NCI-H1694 (cell line): ENCODE measurements around the gene NCOA5.

Experiments used
- DNase-seq: peaks from one replicate; lab custom pipeline; 2025; lab: John Stamatoyannopoulos, UW

NCOA5 gene

GRCh38 chr20:46089417-46090388 is at the start of gene NCOA5:
NCOA5 (minus strand) TSS chr20:46089962; CDS start chr20:46079424, 10,538 bp downstream.
- DNase-seq, result peak; percentile 81

DNA sequence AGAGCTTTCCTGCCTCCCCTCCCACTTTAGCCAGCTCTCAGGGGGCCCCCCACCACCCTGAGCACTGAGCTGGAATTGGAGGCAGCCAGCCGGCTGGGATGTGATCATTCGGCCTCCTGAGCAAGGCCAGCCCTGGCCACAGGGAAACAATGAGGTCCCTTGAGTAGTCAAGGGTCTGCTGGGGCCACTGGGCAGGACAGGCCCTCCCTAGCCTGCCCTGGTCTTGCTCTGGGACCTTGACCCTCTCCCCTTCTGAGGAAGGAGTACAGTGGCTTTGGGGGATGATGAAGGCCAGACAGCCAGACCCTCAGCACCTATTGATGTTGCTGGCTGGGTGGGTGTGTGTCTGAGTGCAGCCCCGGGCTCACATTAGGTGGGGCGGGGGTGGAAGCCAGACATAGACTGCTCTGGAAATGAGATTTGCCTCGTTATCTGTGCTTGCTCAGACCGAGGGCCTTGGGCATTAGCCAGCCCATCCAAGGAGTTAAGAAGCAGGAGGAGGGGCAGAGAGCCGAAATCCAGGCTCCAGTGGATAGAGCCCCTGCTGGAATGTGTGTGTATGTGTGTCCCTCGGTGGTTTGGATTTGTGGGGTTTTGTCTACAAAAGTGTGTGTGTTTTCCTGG is 49.6 kb upstream of the NCOA5 start:
- no peak for DNase-seq

- no peak for DNase-seq
Measured at GRCh38 chr20:46137816-46138215, 48.1 kb upstream of the NCOA5 start.

GRCh38 chr20:46135856-46136633 is 46.3 kb upstream of the NCOA5 start:
- no peak for DNase-seq

- no peak for DNase-seq
Measured at GRCh38 chr20:46134716-46135115, 45.0 kb upstream of the NCOA5 start.

- DNase-seq, result no peak
Measured at GRCh38 chr20:46133886-46134654, 44.3 kb upstream of the NCOA5 start.

DNA sequence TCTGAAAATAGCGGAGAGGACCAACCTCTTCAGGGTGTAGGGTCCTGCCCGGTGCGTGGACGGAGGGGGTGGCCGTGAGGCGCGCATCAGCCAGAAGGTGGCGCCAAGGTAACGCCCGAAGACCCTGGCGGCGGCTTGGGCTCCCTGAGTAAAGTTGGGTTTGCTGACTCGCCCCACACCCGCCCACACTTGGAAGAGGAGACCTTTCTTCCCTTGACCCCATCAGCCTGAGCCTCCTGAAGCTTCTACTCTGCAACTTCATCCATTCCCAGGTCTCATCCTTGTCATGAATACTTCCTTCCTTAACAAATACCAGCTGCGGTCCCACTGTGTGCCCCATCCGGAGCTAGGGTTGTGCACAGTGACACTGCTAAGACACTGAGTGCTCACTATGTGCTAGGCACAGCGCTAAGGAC is 43.0 kb upstream of the NCOA5 start:
- DNase-seq, result peak; percentile 28

- no peak for DNase-seq
Measured at GRCh38 chr20:46131396-46131795, 41.6 kb upstream of the NCOA5 start.

GRCh38 chr20:46130534-46130933 is 40.8 kb upstream of the NCOA5 start:
- DNase-seq, result no peak

DNA sequence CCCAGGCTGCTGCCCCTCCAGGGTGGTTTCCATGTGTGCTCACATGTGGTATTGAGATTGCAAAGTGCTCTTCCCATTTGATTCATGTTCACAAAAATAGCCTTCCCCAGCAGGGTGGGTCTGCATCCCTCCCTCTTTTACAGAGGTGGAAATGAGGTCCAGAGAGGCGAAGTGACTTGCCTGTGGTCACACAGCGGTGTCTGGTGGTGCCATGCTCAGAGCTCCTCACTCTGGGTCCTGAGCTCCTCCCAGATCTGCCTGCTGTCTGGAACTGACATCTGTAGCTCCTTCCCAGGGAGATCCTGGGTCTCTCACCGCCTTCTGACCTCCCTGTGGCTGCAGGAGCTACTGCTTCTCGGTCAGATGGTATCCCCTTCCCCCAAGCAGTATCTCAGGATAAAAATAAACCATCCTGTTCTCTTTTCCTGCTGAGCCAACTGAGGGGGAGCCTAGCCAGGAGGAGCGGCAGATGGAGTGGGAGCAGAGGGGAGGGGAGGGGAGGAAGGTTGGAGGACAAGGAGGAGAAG is 40.3 kb upstream of the NCOA5 start:
- DNase-seq, result peak; percentile 58

GRCh38 chr20:46128310-46129151 is 38.8 kb upstream of the NCOA5 start:
- peak; percentile 29 for DNase-seq

GRCh38 chr20:46127396-46128010 is 37.7 kb upstream of the NCOA5 start:
- DNase-seq, result no peak

DNA sequence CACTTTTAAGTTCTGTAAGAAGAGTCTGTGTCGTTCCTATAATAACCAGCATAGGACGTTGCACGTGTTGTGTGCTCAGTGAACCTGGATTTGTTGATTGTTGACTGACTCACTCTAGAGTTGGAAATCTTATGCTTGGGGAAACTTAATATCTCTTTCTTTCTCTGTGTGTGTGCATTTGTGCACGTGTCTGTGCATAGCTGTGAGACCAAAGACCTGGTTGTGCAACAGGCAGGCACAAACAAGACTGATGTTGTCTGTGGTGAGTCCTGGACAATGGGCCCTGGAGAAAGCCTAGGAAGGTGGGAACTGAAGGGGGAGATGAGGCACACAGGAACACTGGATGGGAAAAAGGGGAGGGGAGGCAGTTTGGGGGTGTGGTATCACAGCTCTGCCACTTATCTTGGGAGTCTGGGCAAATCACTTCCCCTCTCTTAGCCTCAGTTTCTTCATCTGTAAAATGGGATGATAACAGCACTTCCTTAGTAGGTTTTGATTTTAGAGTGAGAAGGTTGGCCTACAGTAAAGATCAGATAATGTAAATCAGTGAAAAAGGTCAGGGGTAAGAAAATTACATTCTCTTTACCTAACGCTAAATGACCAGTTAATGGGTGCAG is 36.8 kb upstream of the NCOA5 start:
- DNase-seq, result no peak

- no peak for DNase-seq
Measured at GRCh38 chr20:46123482-46124245, 33.9 kb upstream of the NCOA5 start.

DNA sequence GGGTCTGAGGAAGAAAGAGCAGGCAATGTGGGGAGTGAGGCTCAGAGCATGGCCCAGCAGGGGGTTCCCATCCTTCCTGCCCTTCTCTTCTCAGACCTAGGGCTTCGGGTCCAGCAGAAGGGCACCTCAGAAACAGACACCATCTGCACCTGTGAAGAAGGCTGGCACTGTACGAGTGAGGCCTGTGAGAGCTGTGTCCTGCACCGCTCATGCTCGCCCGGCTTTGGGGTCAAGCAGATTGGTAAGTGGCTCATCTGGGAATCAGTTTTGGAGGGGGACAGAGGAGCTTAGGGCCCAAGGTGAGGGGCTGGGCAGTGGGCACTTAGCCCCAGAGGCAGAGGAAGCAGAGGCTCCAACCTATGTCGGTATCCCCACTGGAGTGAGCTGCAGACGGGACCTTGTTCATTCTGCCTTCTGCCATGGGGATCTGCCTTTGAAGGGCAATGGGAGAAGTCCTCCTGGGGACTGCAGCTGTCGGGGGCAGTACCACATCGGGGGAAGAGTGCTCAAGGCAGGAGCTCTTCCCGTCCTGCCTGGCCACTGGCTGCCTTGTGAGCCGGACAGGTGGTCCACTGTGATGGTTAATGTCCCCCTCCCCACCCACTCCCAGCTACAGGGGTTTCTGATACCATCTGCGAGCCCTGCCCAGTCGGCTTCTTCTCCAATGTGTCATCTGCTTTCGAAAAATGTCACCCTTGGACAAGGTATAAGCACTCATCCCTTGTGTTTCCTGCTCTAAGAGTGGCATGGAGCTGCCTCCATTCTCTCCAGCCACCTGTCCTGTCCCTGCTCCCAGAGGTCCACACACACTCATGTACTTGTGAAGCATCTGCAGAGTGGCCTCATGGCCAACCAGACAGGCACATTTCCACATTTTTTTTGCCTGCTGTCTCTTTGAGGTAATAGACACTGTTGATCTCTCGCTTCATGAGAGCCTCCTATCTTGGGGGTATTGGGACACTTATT is 33.0 kb upstream of the NCOA5 start:
- no peak for DNase-seq

GRCh38 chr20:46122071-46122470 is 32.3 kb upstream of the NCOA5 start:
- no peak for DNase-seq

GRCh38 chr20:46121184-46121930 is 31.6 kb upstream of the NCOA5 start:
- no peak for DNase-seq
